ENCODE data around the gene P2RY6. TPM values are rescaled to one million over a fixed set of nuclear protein-coding genes. Genes with fewer than 3 reads are reported as not detected.

Gene P2RY6
- total and polyA plus RNA-seq, 7 donors: 1.2 to 5.5 (median 2.5) TPM; not detected in 1

- no peaks in the 10 kb centered on the region for H3K36me3 ChIP-seq
- WGBS, 2 donors: 28 to 30% methylated on average over 12 of the region's 12 CpGs
- DNase-seq: peak; percentile 78
- no peak overlapping the region for H3K27ac ChIP-seq
- H3K4me3 ChIP-seq: peak overlapping the region in 3 of 4 donors; percentile 17 to 33 (median 26)
- H3K9me3 ChIP-seq: no peaks in the 10 kb centered on the region
- H3K27me3 ChIP-seq: no peaks in the 10 kb centered on the region
- intact Hi-C loops (cut with DNase I): loop anchor here (5.0 to 10.0 kb wide), 2 partner anchors 308 to 410 kb away; no protein-coding TSS in a partner anchor
- no peak for TF ChIP-seq POLR2AphosphoS5 (IDR thresholded peaks at IDR 0.05)
- TF ChIP-seq, protein P1, sequence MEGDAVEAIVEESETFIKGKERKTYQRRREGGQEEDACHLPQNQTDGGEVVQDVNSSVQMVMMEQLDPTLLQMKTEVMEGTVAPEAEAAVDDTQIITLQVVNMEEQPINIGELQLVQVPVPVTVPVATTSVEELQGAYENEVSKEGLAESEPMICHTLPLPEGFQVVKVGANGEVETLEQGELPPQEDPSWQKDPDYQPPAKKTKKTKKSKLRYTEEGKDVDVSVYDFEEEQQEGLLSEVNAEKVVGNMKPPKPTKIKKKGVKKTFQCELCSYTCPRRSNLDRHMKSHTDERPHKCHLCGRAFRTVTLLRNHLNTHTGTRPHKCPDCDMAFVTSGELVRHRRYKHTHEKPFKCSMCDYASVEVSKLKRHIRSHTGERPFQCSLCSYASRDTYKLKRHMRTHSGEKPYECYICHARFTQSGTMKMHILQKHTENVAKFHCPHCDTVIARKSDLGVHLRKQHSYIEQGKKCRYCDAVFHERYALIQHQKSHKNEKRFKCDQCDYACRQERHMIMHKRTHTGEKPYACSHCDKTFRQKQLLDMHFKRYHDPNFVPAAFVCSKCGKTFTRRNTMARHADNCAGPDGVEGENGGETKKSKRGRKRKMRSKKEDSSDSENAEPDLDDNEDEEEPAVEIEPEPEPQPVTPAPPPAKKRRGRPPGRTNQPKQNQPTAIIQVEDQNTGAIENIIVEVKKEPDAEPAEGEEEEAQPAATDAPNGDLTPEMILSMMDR (IDR thresholded peaks at IDR 0.05): peak; percentile 59 to 87 (median 80)
- peaks cover 0 to 9% (median 5%) of the 10 kb centered on the region in 4 donors for H3K4me1 ChIP-seq
Observed at GRCh38 chr11:73242251-73243092, 29.7 kb upstream of the P2RY6 start.

- H3K27ac ChIP-seq: no peak overlapping the region
- TF ChIP-seq POLR2AphosphoS5 (IDR thresholded peaks at IDR 0.05) (no peak), EP300 (IDR thresholded peaks at IDR 0.05) (no peak), POLR2A (IDR thresholded peaks at IDR 0.05) (no peak)
- TF ChIP-seq, protein P1 (IDR thresholded peaks at IDR 0.05): no peak
- no peaks in the 10 kb centered on the region for H3K36me3 ChIP-seq
- intact Hi-C loops (cut with DNase I): loop anchor here (5.0 to 10.0 kb wide), 2 partner anchors 308 to 411 kb away; no protein-coding TSS in a partner anchor
- DNase-seq: peak; percentile 48
- peaks cover 0 to 9% (median 5%) of the 10 kb centered on the region in 4 donors for H3K4me1 ChIP-seq
- WGBS, 2 donors: 81 to 90% methylated on average over 8 of the region's 8 CpGs
- H3K4me3 ChIP-seq: no peak overlapping the region
- H3K9me3 ChIP-seq: no peaks in the 10 kb centered on the region
- H3K27me3 ChIP-seq: no peaks in the 10 kb centered on the region
Observed at GRCh38 chr11:73243093-73243485, 29.0 kb upstream of the P2RY6 start.

- Histone ChIP-seq H3K9me3 (no peaks in the 10 kb centered on the region), H3K27me3 (no peaks in the 10 kb centered on the region), H3K4me1 (peaks cover 0 to 9% (median 5%) of the 10 kb centered on the region in 4 donors), H3K4me3 (no peak overlapping the region), H3K36me3 (no peaks in the 10 kb centered on the region), H3K27ac (no peak overlapping the region)
- 64 to 72% methylated on average over 4 of the region's 4 CpGs for WGBS, 2 donors
- peak; percentile 7 for DNase-seq
- TF ChIP-seq POLR2AphosphoS5 (IDR thresholded peaks at IDR 0.05) (no peak), POLR2A (IDR thresholded peaks at IDR 0.05) (no peak), EP300 (IDR thresholded peaks at IDR 0.05) (no peak)
- TF ChIP-seq, protein P1 (IDR thresholded peaks at IDR 0.05): no peak
- intact Hi-C loops (cut with DNase I): loop anchor here (5.0 to 10.0 kb wide), 2 partner anchors 310 to 412 kb away; no protein-coding TSS in a partner anchor
Observed at GRCh38 chr11:73244589-73245240, 27.4 kb upstream of the P2RY6 start.

GRCh38 chr11:73245461-73245860 lies 26.7 kb upstream of the P2RY6 start:
- H3K4me3 ChIP-seq: no peak overlapping the region
- H3K27me3 ChIP-seq: no peaks in the 10 kb centered on the region
- no peak overlapping the region for H3K27ac ChIP-seq
- peak; percentile 10 for DNase-seq
- WGBS, 2 donors: 81 to 87% methylated on average over 6 of the region's 6 CpGs
- intact Hi-C loops (cut with DNase I): loop anchor here (10.0 kb wide), 1 partner anchor 311 kb away; no protein-coding TSS in a partner anchor
- no peaks in the 10 kb centered on the region for H3K36me3 ChIP-seq
- peaks cover 0 to 9% (median 5%) of the 10 kb centered on the region in 4 donors for H3K4me1 ChIP-seq
- H3K9me3 ChIP-seq: no peaks in the 10 kb centered on the region
- TF ChIP-seq, protein P1 (IDR thresholded peaks at IDR 0.05): no peak
- TF ChIP-seq EP300 (IDR thresholded peaks at IDR 0.05) (no peak), POLR2AphosphoS5 (IDR thresholded peaks at IDR 0.05) (no peak), POLR2A (IDR thresholded peaks at IDR 0.05) (no peak)
